ENCODE results near the gene RAB12.
"Not testable (repeated sequence)": the region's sequence is repeated elsewhere in the genome, so short reads cannot be mapped to it uniquely, and the experiment has no call there.

The RAB12 gene

GRCh38 chr18:8608795-8609658 is at the start of gene RAB12:
RAB12 (plus strand) TSS chr18:8609437; CDS start chr18:8609440, 3 bp downstream.
- in situ Hi-C loops (cut with HindIII; ENCODE audit: low sequenced_read_pairs): no loop called here

GRCh38 chr18:8559612-8560186 is 49.5 kb upstream of the RAB12 start:
- in situ Hi-C loops (cut with HindIII; ENCODE audit: low sequenced_read_pairs): no loop called here

GRCh38 chr18:8561123-8561910 is 47.9 kb upstream of the RAB12 start:
- in situ Hi-C loops (cut with HindIII; ENCODE audit: low sequenced_read_pairs): no loop called here

GRCh38 chr18:8562070-8562469 is 47.2 kb upstream of the RAB12 start:
- in situ Hi-C loops (cut with HindIII; ENCODE audit: low sequenced_read_pairs): no loop called here

- in situ Hi-C loops (cut with HindIII; ENCODE audit: low sequenced_read_pairs): no loop called here
Observed at GRCh38 chr18:8562919-8563318, 46.3 kb upstream of the RAB12 start.

- in situ Hi-C loops (cut with HindIII; ENCODE audit: low sequenced_read_pairs): no loop called here
Observed at GRCh38 chr18:8571399-8571798, 37.8 kb upstream of the RAB12 start.

GRCh38 chr18:8573766-8574165 is 35.5 kb upstream of the RAB12 start:
- in situ Hi-C loops (cut with HindIII; ENCODE audit: low sequenced_read_pairs): not testable (repeated sequence)

- in situ Hi-C loops (cut with HindIII; ENCODE audit: low sequenced_read_pairs): no loop called here
Observed at GRCh38 chr18:8584798-8585197, 24.4 kb upstream of the RAB12 start.

GRCh38 chr18:8586941-8587340 is 22.3 kb upstream of the RAB12 start:
- in situ Hi-C loops (cut with HindIII; ENCODE audit: low sequenced_read_pairs): no loop called here

- in situ Hi-C loops (cut with HindIII; ENCODE audit: low sequenced_read_pairs): no loop called here
Observed at GRCh38 chr18:8595445-8595844, 13.8 kb upstream of the RAB12 start.

- in situ Hi-C loops (cut with HindIII; ENCODE audit: low sequenced_read_pairs): no loop called here
Observed at GRCh38 chr18:8601277-8602032, 7.8 kb upstream of the RAB12 start.

- in situ Hi-C loops (cut with HindIII; ENCODE audit: low sequenced_read_pairs): no loop called here
Observed at GRCh38 chr18:8602040-8602439, 7.2 kb upstream of the RAB12 start.

- in situ Hi-C loops (cut with HindIII; ENCODE audit: low sequenced_read_pairs): no loop called here
Observed at GRCh38 chr18:8602557-8602956, 6.7 kb upstream of the RAB12 start.

GRCh38 chr18:8603663-8604520 is 5.3 kb upstream of the RAB12 start:
- in situ Hi-C loops (cut with HindIII; ENCODE audit: low sequenced_read_pairs): no loop called here

GRCh38 chr18:8605974-8606373 is 3.3 kb upstream of the RAB12 start:
- in situ Hi-C loops (cut with HindIII; ENCODE audit: low sequenced_read_pairs): no loop called here

- in situ Hi-C loops (cut with HindIII; ENCODE audit: low sequenced_read_pairs): no loop called here
Observed at GRCh38 chr18:8607776-8608742, 1.2 kb upstream of the RAB12 start.

GRCh38 chr18:8609659-8610458 is 622 bp downstream of the RAB12 start:
- in situ Hi-C loops (cut with HindIII; ENCODE audit: low sequenced_read_pairs): no loop called here

- in situ Hi-C loops (cut with HindIII; ENCODE audit: low sequenced_read_pairs): no loop called here
Observed at GRCh38 chr18:8610459-8610851, 1.2 kb downstream of the RAB12 start.

Measured in DLD1 (cell line).